ENCODE results near the gene DPYSL3. TPM values are rescaled to one million over a fixed set of nuclear protein-coding genes. Genes with fewer than 3 reads are reported as not detected.
"Not testable (repeated sequence)": the region's sequence is repeated elsewhere in the genome, so short reads cannot be mapped to it uniquely, and the experiment has no call there.

The DPYSL3 gene
- total RNA-seq, 1 experiment from 2014 or later = 55.9 TPM

DNA sequence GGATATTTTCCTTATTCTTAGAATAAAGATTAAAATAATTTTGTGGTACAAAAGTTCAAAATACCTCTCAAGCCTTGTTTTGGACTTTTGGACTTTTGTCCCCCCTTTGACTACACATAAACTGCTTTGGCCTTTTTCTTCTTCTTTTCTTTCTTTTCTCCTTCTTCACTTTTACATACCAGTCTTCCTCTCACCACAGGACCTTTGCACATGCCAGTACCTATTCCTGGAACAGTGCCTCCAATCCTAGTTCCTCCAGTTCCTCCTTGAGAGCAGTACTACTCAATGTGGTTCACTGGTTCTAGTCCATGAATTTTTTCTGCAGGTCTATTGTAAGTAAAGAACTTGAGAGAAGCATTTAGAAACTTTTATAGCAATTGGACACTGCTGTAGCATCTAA lies 138.6 kb downstream of the DPYSL3 start:
- DNase-seq (ENCODE audit: low read depth) = no peak

DNA sequence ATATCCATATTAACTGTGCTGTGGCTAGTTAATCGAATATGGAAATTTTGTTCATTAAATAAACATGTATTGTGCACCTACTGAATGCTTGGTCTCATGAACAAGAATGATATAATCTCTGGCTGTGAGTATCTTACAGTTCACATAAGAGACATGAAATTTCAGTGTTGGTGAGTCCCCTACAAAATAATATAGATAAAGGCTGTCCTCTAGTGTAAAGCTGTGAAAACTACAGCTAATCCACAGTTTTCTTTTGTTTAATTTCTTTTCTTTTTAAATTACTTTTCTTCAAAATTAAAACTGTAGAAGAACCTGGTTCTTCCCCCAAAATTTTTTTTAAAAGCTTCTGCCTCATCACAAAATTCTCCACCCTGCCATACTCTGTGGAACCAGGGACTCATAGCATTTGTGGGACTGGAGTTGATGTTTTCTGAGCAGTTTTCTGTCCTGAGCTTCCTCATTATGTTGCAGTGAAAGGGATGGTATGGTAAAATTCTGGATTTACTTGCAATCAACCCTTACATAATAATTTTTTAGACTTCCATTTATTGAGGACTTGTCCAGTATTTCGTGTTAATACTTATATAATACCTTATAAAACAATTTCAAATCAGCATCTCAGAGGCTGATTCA lies 140.0 kb downstream of the DPYSL3 start:
- peak; percentile 20 for DNase-seq (ENCODE audit: low read depth)

DNA sequence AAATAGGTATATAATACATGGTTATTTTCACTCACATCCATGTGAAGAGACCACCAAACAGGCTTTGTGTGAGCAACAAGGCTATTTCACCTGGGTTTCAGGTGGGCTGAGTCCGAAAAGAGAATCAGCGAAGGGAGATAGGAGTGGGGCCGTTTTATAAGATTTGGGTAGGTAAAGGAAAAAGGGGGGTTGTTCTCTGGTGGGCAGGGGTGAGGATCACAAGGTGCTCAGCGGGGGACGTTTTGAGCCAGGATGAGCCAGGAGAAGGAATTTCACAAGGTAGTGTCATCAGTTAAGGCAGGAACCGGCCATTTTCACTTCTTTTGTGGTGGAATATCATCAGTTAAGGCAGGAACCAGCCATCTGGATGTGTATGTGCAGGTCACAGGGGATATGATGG lies 142.5 kb downstream of the DPYSL3 start:
- not testable (repeated sequence) for DNase-seq (ENCODE audit: low read depth)

DNA sequence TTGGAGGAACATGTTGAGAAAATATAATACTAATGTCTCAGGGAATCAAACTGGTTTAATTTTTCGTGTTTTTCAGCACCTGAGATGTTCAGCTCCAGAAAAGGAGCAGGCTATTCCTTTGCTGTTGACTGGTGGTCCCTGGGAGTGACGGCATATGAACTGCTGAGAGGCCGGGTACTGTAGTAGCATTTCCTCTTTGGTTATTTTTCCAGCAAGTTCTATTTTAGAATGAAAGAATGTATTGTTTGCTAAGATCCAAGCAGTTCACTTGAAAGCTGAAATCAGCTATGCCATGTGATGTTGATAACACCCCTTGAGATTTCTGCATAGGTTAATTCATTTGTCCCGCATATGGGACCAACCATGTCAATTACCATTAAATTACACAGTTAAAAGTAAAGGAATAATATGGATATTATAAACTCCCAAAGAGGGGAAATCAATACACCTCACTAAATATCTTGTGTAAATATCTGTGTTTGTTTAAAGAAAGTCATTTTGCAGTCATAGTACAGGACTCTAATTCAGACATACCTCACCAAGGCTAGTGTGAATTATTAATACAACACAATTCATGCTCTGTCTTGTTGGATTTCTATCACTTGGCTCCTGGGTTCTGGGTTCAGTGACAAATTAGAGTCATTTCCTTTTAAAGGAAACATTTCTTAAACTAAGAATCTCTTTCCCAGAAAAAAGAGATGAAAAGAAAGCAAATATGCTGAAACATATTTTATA lies 148.3 kb downstream of the DPYSL3 start:
- no peak for DNase-seq (ENCODE audit: low read depth)

DNA sequence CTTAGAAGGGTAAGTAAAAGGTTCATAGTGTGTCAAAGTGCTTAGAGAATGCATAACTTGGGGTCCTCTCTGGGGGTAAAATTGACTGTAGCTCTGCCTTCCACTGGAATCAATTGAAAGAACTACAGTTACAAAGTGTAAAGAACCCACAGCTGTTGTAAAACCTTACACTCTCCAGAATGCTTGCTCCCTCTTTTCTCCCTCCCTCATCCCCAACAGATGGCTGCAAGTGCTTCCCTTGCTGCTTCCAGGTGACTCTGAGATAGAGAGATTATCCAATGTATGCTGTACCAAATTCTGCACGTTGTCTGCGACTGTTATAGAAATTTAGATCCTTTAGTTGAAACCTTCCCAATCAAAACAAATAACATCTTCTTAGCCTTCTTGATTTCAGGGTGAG lies 149.1 kb downstream of the DPYSL3 start:
- no peak for DNase-seq (ENCODE audit: low read depth)

DNA sequence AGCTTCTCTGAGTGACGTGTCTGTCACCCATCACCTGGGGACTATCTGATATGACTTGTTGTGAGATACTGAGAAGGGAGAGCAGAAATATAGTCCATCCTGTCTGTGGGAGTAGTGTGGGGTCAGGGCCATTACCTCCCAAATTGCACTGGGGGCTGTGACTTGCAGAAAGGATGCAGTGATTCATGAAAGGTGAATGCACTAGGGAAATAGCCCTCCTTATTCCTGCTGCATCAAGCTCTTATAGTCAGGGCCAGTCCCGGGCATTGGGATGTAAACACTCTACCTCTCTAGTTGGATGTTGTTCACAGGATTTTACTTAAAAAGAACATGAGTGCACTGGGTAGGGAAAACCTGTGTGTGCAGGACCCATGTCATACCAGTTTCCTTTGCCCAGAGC lies 150.3 kb downstream of the DPYSL3 start:
- no peak for DNase-seq (ENCODE audit: low read depth)

DNA sequence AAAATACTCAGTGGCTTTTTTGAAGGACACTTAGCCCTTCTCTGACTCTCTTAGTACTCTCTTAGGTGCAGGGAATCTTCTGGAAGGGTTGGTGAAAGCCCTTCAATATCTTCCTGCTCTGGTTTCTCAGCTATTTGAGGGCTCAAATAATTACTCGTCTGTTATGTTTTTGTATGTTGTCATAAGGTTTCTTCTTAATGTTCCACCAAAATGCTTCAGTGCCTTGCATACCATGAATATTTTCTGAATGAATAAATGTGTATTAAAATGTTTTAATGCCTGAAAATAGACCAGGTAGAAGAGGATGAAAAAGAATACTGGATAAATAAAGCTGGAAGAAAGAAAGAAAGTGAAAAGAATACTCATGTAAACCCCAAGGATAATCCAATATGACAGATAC lies 150.8 kb downstream of the DPYSL3 start:
- DNase-seq (ENCODE audit: low read depth) = no peak

DNA sequence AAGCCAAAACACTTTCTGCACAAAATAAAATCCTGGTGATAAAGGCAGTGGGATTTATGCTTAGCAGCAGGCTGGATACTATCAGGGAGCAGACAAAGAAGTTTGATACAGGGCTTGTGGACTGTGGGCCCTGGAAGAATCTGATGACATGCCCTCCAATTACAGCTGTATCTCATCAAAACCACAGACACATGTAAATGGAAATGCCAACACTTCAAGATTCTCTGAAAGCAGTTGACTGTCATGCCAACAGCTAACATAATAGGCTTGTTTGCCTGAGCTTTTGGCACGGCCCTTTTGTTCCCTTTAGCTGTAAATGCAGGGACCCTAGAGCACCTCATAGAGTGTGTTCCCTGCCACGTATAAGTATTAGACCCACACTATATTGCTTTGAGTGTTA lies 160.6 kb downstream of the DPYSL3 start:
- no peak for DNase-seq (ENCODE audit: low read depth)

DNA sequence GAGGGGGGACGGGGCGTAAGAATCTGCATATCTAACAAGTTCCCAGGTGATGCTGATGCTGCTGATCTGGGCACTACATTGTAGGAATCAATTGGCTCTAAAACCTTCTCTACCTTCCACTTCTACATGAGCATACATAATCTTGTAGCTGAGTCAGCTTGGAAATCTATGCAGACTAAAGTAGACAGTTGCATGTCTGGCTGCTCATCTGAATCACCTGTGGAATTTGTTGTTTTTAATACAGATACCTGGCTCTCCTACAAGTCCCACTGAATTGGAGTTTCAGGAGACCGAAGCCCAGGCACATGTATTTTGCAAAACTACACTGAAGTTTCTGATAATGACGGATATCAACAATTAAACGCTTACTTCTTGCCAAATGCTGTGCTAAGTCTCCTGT lies 161.4 kb downstream of the DPYSL3 start:
- DNase-seq (ENCODE audit: low read depth) = no peak

DNA sequence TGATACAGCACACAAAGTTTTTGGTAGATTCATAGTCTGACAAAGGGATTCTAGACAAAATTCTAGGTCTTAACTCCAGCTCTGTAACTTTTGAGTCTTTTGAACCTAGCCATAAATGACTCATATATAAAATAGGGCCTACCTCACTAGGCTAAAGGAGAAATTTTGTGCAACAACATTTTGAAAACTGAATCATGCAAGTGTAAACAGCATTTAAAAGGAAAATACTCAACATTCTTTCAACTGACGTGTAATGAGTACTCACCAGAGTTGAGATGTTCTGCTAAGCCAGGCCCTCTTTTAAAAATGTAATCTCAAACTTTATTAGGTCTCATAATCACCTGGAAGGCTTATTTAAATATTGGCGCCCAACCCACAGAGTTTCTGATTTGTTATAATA lies 161.8 kb downstream of the DPYSL3 start:
- peak; percentile 4 for DNase-seq (ENCODE audit: low read depth)

DNA sequence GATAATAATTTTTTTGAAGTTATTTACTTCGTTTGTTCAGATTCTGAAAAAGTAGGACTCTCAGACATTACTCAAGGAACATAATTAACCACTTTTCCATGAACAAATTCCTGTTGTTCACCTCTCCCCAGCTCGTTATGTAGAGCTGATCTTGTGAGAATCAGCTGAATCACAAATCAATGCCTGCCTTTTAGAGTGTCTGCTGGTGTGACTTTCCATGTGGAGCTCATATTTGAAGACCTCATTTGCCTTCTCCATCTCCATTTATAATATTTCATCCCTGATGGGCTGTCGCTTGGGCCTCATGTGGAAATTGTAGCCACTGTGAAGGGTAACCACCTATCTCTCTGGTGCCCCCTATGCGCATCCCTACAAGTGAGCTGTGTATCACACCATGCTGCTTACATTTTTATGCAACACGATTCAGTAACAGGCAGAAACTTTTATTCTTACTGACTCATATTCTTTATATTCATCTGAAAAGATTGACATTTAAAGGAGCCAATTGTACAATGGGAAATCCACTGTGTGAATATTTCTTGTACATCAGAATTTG lies 163.8 kb downstream of the DPYSL3 start:
- peak; percentile 5 for DNase-seq (ENCODE audit: low read depth)

DNA sequence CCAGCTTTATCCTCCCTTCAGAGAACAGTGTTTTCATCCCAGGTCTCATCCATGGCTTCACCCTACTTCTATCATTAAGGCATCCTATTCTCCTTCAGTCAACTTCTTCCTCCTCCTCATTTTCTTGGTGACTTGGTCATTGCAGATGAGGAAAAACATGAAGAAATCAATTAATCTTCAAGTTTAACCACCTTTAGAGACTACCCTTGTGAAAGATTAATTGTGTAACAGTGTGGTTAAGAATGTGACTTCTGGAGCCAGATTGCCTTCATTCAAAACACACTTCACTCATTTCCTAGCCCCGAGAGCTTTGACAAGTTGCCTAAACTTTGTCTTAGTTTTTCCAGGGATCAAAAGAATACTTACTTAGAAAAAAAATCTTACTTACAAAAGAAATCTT lies 165.0 kb downstream of the DPYSL3 start:
- DNase-seq (ENCODE audit: low read depth) = no peak

DNA sequence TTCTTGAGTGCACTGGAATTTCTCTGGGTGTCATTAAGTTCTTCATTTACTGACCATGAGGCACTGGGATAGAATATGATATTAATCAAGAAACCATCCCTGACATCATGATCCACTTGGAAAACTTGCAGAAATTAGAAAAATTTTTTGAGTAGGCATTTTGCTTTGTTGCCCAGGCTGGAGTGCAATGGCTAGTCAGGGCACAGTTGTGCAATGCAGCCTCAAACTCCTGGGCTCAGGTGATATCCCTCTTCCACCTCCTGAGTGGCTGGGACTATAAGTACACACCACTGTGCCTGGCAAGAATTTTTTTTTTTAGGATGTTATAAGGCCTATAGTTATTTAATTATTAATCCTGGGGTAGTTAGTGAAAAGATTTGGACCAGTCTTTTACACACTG lies 168.5 kb downstream of the DPYSL3 start:
- DNase-seq (ENCODE audit: low read depth) = no peak

DNA sequence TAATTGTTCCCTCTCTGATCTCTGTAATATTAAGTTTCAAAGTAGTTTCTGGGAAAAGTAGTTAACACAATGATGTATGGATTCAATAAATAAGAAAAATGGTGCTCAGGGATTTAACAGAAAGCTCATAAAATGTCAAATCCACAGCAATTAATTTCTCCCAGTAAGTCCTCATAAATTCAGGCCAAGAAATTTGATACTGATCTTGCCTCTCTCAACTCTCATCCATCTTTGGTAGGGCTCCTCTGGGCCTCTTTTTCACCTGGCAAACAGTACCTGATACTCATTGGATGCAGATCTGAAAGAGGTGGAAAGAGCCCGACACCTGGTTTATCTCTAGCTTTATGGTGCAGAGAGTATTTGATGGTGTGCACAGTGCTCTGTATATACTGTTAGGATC lies 168.9 kb downstream of the DPYSL3 start:
- DNase-seq (ENCODE audit: low read depth) = no peak

Measured in LHCN-M2 (cell line).